Ovary (tissue), 3 donors: Measurements from ENCODE around the gene CACNA2D1.

ENCODE experiments used
- EP300 ChIP-seq: sonication (generic); formaldehyde crosslinking; IDR thresholded peaks from one replicate; pipeline ENCODE4 v1.6.1; 2017; ENCODE audit warnings: antibody characterized with exemption
- POLR2A ChIP-seq: fragments of 450-650 bp; IDR thresholded peaks from one replicate; pipeline ENCODE4 v1.6.1; 2017; ENCODE audit warnings: antibody characterized with exemption, mild to moderate bottlenecking, moderate library complexity
- TF ChIP-seq, protein P1 (sequence below), 3 donors: fragments of 450-650 bp in 2 of 3; fragments of 200-600 bp in 1 of 3; IDR thresholded peaks; one replicate each; pipeline versions ENCODE4 v1.5.1 to v1.8.0; 2016 to 2022; ENCODE audit warnings: antibody characterized with exemption in 3 of 3, mild to moderate bottlenecking in 1 of 3
- donor health status: DM: no; HTN: no; CAD: no.

DNA sequence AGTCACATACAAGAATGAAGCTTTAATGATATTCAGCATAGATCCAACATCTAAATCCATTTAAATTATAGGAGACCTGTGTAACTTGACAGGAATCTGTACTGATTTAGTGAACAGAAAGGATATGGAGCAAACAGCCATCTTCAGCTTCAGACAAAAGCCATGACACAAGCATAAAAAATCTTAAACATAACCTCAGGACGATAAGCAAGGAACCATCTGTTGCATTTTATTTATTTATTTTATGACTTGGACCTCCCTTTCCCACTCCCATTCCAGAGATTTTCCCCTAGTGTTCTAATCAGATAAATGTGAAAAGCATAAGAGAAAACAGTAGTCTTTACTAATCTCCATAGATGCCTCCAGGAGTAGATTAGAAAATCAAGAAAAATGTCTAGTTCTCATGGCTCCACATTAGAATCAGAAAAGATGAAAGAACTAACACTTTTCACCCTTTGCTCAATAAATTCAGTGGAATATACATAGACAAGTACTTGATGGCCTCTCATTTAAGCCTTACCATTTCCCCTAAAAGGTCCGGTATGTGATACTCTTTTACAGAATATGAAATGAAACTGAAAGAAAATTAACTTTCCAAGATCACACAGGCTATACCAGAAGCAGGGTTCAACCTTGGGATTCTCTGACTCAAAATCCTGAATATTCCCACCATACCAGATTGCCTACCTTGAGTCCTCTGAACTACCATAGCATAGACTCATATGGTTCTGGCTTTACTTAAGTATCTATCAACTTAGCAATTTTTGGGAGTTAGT, 15.2 kb downstream of the CACNA2D1 start:
- TF ChIP-seq POLR2A (no peak), EP300 (no peak)
- TF ChIP-seq, protein P1, sequence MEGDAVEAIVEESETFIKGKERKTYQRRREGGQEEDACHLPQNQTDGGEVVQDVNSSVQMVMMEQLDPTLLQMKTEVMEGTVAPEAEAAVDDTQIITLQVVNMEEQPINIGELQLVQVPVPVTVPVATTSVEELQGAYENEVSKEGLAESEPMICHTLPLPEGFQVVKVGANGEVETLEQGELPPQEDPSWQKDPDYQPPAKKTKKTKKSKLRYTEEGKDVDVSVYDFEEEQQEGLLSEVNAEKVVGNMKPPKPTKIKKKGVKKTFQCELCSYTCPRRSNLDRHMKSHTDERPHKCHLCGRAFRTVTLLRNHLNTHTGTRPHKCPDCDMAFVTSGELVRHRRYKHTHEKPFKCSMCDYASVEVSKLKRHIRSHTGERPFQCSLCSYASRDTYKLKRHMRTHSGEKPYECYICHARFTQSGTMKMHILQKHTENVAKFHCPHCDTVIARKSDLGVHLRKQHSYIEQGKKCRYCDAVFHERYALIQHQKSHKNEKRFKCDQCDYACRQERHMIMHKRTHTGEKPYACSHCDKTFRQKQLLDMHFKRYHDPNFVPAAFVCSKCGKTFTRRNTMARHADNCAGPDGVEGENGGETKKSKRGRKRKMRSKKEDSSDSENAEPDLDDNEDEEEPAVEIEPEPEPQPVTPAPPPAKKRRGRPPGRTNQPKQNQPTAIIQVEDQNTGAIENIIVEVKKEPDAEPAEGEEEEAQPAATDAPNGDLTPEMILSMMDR (IDR thresholded peaks at IDR 0.05) = no peak
